ENCODE results near the gene KLHL15. TPM values are rescaled to one million over a fixed set of nuclear protein-coding genes. Genes with fewer than 3 reads are reported as not detected.

The KLHL15 gene
- total and polyA plus RNA-seq, 2 of the 13 experiments (the other 11 are each of a cell fraction or from before 2014, with no cell fraction given) = 2.8 to 5.5 TPM

DNA sequence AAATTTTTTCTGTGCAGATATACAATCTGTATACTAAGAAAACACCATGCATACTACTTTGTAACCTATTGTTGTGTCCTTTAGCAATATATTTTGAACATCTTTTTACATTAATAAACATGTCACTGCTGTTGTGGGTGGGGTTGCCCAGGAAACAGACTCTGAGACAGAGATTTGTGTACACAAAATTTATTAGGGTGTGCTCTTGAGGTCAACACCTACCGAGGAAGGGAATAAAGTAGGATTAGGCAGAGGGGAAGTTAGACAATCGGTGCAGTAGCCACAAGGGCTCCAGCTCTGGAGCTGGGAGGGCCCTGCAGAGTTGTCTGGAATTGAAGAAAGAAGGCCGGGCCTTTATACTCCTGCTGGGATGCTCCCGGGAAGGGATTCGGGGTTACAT, 62.8 kb downstream of the KLHL15 start (continued):
- TF ChIP-seq, protein P1, sequence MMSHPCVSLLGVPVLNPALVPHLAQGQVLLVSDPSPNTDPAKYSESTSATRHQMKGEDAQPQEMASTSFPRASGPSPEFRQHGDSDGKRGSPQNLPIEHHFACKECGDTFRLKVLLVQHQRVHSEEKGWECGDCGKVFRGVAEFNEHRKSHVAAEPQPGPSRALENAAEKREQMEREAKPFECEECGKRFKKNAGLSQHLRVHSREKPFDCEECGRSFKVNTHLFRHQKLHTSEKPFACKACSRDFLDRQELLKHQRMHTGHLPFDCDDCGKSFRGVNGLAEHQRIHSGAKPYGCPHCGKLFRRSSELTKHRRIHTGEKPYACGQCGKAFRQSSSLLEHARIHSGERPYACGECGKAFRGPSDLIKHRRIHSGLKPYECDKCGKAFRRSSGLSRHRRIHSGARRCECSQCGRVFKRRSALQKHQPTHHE (CRISPR knock-in tag; IDR thresholded peaks at IDR 0.05; ENCODE audit: borderline replicate concordance) = no peak

DNA sequence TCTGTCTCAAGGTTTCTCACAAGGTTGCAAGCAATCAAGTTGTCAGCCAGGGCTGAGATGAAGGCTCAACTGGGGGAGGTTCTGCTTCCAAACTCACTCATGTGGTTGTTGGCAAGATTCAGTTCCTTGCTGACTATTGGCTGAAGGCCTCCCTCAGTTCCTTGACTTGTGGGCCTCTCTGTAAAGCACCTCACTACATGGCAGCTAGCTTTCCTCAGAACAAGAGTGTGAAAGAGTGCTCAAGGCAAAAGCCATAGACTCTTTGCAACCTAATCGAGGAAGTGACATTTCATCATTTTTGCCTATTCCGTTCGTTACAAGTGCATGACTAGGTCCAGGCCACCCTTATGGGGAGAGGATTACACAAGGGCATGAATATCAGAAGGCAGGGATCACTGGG, 67.2 kb downstream of the KLHL15 start:
- in situ Hi-C loops (cut with HindIII; ENCODE audit: extremely low pct_ligation_motif_present, low pct_unique_long_range_greater_than_20kb) = no loop called here
- H3K36me3 ChIP-seq (replicated peaks in 1 of 2; ENCODE audit: control insufficient read depth in 1 of 2, insufficient read depth in 2 of 2, low read length in 2 of 2) = no peaks in the 10 kb centered on the region
- DNase-seq (ENCODE audit: low spot score) (no peak), ATAC-seq (no peak), FAIRE-seq (no peak)
- no peaks in the 10 kb centered on the region for H3K79me2 ChIP-seq (ENCODE audit: insufficient read depth, low read length)
- no peak overlapping the region for H3K4me2 ChIP-seq (ENCODE audit: low read depth, low read length)
- H3K9ac ChIP-seq (ENCODE audit: insufficient read depth, low read depth, low read length) = no peak overlapping the region
- no peaks in the 10 kb centered on the region for H3K4me1 ChIP-seq (ENCODE audit: insufficient read depth, low read length)
- H3K27ac ChIP-seq (ENCODE audit: extremely low read length, insufficient read depth, low read length) = no peak overlapping the region
- intact Hi-C loops (cut with micrococcal nuclease; ENCODE audit: unreplicated experiment) = no loop called here
- no TSS peak for BruUV-seq (replicated peaks)
- H3K9me3 ChIP-seq (ENCODE audit: low read length) = no peaks in the 10 kb centered on the region
- ChIA-PET CTCF (ENCODE audit: low intra/inter-chr PET ratio, low total read pairs) (no interaction called here), POLR2A (no interaction called here)
- H4K20me1 ChIP-seq (ENCODE audit: insufficient read depth, low read length) = no peaks in the 10 kb centered on the region
- WGBS (ENCODE audit: low lambda C conversion rate) = 60% methylated on average over 3 of the region's 3 CpGs
- H2AFZ ChIP-seq (ENCODE audit: low read length) = no peak overlapping the region
- no peak overlapping the region for H3K4me3 ChIP-seq (replicated peaks in 1 of 3; ENCODE audit: insufficient read depth in 1 of 3, low read depth in 2 of 3, low read length in 3 of 3)
- no peaks in the 10 kb centered on the region for H3K27me3 ChIP-seq (ENCODE audit: control insufficient read depth in 1 of 2, insufficient read depth in 2 of 2, low read length in 2 of 2)
- no peak for TF ChIP-seq ZNF121 (CRISPR knock-in tag; IDR thresholded peaks at IDR 0.05)
- TF ChIP-seq GPN1 (CRISPR knock-in tag; IDR thresholded peaks at IDR 0.05; ENCODE audit: borderline replicate concordance) = no peak
- TF ChIP-seq, protein P2, sequence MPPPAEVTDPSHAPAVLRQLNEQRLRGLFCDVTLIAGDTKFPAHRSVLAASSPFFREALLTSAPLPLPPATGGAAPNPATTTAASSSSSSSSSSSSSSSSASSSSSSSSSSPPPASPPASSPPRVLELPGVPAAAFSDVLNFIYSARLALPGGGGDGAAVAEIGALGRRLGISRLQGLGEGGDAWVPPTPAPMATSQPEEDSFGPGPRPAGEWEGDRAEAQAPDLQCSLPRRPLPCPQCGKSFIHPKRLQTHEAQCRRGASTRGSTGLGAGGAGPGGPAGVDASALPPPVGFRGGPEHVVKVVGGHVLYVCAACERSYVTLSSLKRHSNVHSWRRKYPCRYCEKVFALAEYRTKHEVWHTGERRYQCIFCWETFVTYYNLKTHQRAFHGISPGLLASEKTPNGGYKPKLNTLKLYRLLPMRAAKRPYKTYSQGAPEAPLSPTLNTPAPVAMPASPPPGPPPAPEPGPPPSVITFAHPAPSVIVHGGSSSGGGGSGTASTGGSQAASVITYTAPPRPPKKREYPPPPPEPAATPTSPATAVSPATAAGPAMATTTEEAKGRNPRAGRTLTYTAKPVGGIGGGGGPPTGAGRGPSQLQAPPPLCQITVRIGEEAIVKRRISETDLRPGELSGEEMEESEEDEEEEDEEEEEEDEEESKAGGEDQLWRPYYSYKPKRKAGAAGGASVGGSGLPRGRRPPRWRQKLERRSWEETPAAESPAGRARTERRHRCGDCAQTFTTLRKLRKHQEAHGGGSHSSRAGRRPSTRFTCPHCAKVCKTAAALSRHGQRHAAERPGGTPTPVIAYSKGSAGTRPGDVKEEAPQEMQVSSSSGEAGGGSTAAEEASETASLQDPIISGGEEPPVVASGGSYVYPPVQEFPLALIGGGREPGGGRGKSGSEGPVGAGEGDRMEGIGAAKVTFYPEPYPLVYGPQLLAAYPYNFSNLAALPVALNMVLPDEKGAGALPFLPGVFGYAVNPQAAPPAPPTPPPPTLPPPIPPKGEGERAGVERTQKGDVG (CRISPR knock-in tag; IDR thresholded peaks at IDR 0.05; ENCODE audit: borderline replicate concordance) = no peak
- TF ChIP-seq GATAD2A (CRISPR knock-in tag; IDR thresholded peaks at IDR 0.05) = no peak
- TF ChIP-seq, protein P3, sequence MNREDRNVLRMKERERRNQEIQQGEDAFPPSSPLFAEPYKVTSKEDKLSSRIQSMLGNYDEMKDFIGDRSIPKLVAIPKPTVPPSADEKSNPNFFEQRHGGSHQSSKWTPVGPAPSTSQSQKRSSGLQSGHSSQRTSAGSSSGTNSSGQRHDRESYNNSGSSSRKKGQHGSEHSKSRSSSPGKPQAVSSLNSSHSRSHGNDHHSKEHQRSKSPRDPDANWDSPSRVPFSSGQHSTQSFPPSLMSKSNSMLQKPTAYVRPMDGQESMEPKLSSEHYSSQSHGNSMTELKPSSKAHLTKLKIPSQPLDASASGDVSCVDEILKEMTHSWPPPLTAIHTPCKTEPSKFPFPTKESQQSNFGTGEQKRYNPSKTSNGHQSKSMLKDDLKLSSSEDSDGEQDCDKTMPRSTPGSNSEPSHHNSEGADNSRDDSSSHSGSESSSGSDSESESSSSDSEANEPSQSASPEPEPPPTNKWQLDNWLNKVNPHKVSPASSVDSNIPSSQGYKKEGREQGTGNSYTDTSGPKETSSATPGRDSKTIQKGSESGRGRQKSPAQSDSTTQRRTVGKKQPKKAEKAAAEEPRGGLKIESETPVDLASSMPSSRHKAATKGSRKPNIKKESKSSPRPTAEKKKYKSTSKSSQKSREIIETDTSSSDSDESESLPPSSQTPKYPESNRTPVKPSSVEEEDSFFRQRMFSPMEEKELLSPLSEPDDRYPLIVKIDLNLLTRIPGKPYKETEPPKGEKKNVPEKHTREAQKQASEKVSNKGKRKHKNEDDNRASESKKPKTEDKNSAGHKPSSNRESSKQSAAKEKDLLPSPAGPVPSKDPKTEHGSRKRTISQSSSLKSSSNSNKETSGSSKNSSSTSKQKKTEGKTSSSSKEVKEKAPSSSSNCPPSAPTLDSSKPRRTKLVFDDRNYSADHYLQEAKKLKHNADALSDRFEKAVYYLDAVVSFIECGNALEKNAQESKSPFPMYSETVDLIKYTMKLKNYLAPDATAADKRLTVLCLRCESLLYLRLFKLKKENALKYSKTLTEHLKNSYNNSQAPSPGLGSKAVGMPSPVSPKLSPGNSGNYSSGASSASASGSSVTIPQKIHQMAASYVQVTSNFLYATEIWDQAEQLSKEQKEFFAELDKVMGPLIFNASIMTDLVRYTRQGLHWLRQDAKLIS (CRISPR knock-in tag; IDR thresholded peaks at IDR 0.05) = no peak
- TF ChIP-seq ATF7 (IDR thresholded peaks at IDR 0.05) = no peak
- TF ChIP-seq ATF7 (CRISPR knock-in tag; IDR thresholded peaks at IDR 0.05) = no peak
- TF ChIP-seq ZNF850 (CRISPR knock-in tag; conservative IDR thresholded peaks at IDR 0.05) = no peak
- TF ChIP-seq, protein P4, sequence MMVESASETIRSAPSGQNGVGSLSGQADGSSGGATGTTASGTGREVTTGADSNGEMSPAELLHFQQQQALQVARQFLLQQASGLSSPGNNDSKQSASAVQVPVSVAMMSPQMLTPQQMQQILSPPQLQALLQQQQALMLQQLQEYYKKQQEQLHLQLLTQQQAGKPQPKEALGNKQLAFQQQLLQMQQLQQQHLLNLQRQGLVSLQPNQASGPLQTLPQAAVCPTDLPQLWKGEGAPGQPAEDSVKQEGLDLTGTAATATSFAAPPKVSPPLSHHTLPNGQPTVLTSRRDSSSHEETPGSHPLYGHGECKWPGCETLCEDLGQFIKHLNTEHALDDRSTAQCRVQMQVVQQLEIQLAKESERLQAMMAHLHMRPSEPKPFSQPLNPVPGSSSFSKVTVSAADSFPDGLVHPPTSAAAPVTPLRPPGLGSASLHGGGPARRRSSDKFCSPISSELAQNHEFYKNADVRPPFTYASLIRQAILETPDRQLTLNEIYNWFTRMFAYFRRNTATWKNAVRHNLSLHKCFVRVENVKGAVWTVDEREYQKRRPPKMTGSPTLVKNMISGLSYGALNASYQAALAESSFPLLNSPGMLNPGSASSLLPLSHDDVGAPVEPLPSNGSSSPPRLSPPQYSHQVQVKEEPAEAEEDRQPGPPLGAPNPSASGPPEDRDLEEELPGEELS (CRISPR knock-in tag; IDR thresholded peaks at IDR 0.05) = no peak
- TF ChIP-seq, protein P5, sequence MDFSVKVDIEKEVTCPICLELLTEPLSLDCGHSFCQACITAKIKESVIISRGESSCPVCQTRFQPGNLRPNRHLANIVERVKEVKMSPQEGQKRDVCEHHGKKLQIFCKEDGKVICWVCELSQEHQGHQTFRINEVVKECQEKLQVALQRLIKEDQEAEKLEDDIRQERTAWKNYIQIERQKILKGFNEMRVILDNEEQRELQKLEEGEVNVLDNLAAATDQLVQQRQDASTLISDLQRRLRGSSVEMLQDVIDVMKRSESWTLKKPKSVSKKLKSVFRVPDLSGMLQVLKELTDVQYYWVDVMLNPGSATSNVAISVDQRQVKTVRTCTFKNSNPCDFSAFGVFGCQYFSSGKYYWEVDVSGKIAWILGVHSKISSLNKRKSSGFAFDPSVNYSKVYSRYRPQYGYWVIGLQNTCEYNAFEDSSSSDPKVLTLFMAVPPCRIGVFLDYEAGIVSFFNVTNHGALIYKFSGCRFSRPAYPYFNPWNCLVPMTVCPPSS (IDR thresholded peaks at IDR 0.05) = no peak
- TF ChIP-seq IRF2 (CRISPR knock-in tag; IDR thresholded peaks at IDR 0.05) = no peak

Measured in HepG2 (cell line).